ENCODE data around the gene WTAP.
"Not testable (repeated sequence)": the region's sequence is repeated elsewhere in the genome, so short reads cannot be mapped to it uniquely, and the experiment has no call there.

The WTAP gene

DNA sequence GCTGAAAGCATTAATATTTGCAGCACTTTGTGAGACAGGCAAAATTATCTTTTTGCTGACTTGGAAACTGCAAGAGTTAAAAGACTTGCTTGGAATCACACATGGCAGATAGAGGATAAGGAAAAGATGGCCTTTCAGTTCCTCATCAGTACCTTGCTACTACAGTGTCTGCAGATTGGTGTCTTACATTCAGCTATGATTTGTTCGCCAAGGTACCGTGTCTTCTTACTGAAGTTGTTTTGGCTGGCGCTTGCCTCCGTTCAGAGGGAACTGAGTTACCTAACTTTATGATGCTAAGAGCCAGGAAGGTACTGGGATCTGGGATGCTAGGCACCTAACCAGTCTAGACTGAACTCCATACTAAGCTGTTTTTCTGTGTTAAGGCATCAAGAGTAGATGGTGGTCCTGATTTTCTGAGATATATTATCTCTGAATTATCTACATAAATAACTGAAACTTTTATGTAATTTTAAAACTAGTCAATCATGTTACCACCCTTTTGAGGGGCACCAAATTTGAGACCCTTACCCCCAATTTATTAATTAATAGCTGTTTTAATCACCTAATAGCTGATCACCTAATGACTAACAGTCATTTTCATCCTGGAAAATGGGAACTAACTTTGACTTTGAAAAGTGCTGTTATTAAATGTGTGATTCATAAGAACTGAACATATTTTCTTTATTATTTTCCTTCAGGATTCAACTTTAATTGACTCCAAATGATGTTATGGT is 2.5 kb downstream of the WTAP start:
- no peak for DNase-seq

DNA sequence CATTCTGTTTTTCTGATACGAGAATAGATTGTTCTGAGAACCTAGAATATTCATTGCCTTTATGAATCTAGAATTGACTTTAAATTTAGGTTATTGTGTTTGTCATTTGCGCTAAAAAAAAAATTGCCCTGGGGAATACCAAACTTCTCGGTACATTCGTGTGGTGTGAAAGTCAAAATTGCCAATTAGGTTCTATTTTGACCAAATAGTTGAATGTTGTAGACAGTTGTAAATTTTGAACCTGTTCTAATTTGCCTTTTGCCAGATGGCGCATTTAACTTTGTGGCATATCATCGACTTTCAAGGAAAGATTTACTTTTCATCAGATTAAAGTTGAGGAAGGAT is 3.0 kb downstream of the WTAP start:
- DNase-seq: no peak

DNA sequence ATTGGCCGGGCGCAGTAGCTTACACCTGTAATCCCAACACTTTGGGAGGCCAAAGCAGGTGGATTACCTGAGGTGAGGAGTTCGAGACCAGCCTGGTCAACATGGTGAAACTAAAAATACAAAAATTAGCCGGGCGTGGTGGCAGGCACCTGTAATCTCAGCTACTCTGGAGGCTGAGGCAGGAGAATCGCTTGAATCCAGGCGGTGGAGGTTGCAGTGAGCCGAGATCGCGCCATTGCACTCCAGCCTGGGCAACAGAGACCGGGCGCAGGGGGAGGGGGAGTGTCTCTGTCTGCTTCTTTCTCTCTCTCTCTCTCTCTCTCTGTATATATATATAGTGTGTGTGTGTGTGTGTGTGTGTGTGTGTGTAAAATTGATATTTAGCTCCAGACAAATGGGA is 5.2 kb downstream of the WTAP start:
- not testable (repeated sequence) for DNase-seq

DNA sequence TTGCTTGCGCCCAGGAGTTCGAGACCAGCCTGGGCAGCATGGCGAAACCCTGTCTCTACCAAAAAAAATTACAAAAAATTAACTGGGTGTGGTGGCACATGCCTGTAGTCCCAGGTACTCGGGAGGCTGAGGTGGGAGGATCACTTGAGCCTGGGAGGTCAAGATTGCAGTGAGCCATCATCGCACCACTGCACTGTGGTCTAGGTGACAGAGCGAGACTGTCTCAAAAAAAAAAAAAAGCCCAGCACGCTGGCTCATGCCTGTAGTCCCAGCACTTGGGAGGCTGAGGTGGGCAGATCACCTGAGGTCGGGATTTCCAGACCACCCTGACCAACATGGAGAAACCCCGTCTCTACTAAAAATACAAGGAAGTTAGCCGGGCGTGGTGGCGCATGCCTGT is 6.1 kb downstream of the WTAP start:
- not testable (repeated sequence) for DNase-seq

DNA sequence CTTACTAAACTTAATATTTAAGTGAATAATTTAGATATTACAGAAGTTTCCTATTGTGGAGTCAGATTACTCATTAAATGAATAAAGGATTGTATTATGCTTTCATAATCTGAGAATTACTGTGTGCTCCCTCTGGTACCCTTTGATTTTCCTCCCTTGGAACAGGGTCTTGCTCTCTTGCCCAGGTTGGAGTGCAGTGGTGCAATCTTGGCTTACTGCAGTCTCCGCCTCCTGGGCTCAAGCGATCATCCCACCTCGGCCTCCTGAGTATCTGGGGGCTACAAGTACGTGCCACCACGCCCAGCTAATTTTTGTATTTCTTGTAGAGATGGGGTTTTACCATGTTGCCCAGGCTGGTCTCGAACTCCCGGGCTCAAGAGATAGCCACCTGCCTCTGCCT is 9.6 kb downstream of the WTAP start:
- DNase-seq: no peak

DNA sequence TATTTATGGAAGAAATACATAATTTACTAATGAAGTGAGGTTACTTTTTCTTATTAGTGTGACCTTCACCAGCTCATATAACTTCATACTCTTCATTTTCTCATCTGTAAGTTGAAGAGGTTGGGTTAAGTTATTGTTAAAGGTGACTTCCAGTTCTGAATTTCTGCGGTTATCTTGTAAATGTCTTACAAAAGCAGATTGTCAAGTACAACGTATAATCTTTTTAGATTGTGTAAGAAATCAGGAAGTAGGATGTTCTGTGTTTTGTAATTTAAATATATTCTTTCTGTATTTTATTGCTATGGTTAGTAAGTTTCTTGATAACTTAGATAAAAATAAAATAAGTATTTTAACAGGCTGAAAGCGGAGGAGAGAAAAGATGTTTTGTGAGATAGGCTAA is 12.0 kb downstream of the WTAP start:
- no peak for DNase-seq

DNA sequence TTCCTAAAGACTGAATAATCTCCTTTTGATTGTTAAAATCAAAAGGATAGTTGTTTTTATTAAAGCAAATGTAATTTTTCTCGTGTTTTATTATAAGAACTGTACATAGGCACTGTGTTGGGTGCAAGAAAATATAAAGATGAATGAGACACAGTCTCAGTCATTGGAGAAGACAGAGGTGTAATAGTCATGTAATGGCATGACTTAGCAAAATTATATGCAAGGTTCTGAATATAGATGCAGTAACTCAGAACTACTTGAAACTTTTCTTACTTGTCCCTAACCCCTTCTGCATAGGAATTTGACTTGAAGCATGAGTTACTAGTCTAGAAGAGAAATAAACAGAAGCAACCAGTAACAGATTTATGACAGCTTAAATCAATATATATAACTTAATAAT is 14.9 kb downstream of the WTAP start:
- DNase-seq: no peak

DNA sequence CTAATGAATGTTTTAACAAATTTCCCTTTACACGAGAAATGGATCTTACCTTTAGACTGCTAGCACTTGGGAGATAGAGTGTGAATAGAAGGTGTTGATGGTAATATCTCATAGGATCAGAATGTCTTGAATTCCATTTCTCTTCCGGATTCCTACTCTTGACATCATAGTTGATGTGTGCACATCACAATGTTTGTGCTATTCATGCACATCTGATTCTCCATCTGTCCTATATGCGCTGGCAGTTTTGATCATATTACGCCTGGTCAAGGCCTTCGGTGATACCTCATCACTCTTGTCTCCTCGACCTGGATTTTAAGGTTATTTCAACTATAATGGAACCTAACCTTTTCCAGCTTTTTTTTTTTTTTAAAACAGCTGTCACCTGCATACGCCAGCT is 17.8 kb downstream of the WTAP start:
- DNase-seq: no peak

DNA sequence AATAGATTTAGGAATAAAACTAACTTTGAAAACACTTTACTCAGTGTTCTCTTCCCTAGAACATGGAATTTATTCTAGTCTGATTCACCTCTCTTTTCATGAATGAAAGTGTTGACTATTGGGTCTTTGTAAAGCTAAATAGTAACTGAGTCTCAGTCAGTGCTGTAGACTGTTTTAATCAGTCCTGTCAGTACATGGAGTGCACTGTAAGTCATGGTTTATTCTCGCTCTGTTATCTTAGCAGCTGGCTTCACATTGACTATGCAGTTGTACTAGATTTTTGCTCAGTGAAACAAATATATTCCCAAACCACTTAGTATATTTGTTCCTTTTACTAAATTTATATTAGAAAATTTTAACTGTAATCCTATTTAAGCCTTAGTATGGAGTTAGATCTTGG is 19.5 kb downstream of the WTAP start:
- no peak for DNase-seq

DNA sequence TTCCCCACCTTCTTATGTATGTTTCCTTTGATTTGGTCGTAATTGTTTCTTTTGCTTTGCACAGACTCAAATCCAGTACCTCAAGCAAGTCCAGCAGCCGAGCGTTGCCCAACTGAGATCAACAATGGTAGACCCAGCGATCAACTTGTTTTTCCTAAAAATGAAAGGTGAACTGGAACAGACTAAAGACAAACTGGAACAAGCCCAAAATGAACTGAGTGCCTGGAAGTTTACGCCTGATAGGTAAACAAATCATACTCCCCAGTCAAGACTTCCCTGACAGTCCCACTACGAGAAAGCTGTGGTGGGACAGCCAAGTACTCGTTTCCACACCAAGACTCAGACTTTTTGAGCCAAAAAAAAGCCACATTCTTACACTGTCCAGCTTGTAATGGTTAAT is 20.8 kb downstream of the WTAP start:
- not testable (repeated sequence) for DNase-seq

DNA sequence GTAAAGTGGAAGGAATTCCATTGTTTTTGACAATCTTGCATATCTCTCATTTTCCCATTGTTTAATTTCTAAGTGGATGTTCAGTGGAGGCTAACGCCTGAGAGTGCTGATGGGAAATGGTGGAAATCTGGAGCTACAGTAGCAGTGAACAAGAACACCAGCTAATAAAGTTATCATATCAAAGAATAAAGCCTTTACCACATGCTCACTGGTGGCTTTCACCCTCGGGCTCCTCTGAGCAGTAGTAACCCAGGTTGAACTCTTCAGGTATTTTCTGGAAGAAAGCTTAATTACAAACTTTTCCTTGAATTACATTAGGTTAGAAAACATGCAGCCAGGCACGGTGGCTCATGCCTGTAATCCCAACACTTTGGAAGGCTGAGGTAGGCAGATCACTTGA is 24.1 kb downstream of the WTAP start:
- no peak for DNase-seq

DNA sequence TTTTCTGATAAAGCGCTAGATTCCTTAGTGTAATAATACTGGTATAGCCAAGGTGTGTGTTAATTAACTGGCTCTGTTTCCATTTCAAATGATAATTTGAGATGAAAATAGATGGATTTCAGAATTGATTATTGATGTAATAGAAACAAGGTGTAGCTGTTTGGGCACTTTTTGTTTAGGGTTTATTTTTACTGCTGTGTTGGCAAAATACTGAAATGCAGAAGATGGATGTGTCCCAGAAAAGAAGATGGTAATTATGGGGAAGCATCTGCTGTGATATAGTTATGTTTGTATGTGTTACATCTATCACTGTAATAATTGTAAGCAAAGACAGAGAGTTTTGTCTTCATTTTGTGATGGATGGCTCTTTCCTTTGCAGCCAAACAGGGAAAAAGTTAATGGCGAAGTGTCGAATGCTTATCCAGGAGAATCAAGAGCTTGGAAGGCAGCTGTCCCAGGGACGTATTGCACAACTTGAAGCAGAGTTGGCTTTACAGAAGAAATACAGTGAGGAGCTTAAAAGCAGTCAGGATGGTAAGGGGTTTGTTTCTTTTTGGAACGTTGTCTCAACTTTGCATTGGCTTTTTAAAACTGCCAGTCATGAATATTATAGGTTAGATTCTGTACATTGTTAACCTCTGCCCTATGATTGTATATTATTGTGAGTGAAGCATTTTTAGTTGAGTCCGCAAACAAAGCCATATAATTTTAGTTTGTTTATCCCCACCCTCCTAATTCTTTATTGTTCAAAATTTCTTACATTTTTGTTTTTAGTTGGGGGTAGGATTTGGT is 26.0 kb downstream of the WTAP start:
- no peak for DNase-seq

DNA sequence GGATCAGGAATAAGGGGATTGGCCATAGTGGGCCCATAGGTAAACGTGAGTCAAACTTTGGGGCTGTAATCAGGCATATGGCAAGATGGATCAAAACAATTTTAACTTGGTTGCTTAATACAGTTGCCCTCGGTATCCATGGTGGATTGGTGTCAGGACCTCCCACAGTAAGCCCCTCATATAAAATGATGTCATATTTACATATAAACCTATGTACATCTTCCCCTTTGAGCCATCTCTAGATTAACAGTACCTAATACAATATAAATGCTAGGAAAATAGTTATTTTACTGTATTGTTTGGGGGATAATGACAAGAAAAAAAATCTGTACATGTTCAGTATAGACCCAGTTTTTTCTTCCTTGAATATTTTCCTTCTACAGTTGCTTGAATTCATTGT is 27.1 kb downstream of the WTAP start:
- no peak for DNase-seq

DNA sequence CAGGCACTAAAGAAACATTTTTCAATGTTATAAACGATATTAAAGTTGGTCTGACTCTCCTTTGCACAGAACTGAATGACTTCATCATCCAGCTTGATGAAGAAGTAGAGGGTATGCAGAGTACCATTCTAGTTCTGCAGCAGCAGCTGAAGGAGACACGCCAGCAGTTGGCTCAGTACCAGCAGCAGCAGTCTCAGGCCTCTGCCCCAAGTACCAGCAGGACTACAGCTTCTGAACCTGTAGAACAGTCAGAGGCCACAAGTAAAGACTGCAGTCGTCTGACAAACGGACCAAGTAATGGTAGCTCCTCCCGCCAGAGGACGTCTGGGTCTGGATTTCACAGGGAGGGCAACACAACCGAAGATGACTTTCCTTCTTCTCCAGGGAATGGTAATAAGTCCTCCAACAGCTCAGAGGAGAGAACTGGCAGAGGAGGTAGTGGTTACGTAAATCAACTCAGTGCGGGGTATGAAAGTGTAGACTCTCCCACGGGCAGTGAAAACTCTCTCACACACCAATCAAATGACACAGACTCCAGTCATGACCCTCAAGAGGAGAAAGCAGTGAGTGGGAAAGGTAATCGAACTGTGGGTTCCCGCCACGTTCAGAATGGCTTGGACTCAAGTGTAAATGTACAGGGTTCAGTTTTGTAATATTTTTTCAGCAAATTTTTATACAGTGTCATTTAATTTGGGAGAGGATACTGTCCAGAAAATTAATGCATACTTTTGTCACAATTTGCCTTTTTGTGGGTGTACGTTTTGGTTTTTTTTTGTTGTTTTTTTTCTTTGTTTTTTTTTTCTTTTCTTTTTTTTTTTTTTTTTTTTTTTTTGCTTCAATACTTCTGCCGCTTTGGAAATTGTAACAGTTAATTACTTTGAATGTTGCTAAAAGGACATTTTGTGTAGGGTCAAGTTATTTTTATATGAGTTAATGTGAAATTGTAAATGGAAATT is 27.9 kb downstream of the WTAP start:
- no peak for DNase-seq

DNA sequence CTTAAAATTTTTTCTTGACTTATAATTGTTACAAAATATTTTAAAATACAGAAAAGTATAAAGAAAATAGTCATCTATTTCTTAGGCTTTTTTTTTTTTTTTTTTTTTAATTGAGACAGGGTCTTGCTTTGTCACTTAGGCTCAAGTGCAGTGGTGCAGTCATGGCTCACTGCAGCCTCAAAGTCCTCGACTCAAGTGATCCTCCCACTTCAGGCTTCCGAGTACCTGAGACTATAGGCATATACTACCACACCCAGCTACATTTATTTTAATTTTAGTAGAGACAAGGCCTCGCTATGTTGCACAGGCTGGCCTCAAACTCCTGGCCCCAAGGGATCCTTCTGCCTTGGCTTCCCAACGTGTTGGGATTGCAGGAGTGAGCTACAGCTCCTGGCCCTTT is 29.2 kb downstream of the WTAP start:
- no peak for DNase-seq

DNA sequence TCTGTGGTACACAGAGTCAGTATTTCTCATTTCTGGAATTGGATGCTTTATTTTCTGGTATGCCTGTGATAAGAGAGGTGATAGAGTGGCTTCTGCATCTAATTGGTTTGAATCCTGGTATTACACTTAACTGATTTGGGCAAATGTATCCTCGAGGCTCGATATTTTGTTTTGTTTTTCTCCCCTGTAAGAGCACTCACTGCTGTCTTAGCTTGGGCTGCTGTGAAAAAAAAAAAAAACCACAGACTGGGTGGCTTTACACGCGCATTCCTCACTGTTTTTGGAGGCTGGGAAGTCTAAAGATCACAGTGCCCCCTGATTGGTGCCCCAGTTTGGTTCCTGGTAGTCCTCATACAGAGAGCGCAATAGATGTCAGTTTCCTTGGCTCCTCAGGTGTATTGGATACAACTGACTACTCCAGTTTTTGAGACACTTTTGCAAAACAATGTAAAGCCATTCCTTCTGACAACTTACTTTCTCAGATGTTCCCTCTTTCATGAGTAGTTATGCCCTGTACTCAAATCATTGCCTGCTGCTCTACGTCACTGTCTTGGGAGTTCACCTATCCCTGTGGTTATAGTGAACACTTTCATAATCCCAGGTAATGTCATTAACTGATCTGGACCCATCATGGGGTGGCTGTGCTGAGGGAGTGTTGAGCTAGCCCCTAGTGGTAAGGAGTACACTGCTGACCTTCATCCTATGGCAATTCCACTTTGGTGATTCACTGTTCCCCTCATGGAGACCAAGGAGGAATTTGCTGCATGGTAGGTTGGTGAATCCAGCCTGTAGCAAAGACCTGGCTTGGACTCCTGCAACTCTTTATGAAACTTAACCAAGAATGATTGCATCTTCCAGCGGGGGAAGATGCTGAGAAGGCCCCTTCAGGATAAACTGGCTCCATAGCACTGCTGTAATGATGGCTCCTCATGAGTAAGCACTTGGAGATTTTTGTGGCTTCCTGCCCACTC is 31.0 kb downstream of the WTAP start:
- no peak for DNase-seq

DNA sequence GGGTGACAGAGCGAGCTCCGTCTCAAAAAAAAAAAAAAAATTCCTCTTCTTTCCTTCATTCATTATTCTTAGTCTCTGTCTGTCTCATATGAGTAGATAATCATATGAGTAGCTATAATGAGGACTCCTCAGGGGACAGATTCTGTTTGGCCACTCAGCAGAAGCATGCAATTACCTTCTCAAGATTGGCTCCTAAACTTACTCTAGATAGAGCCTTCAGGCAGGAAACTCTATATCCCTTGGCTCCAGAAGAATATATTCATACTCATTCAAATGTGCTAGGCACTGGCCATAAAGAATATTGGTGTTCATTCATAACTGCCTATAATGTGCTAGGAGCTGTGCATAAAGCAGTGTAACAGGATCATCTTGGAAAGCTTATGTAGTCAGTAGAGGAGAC is 32.3 kb downstream of the WTAP start:
- no peak for DNase-seq

DNA sequence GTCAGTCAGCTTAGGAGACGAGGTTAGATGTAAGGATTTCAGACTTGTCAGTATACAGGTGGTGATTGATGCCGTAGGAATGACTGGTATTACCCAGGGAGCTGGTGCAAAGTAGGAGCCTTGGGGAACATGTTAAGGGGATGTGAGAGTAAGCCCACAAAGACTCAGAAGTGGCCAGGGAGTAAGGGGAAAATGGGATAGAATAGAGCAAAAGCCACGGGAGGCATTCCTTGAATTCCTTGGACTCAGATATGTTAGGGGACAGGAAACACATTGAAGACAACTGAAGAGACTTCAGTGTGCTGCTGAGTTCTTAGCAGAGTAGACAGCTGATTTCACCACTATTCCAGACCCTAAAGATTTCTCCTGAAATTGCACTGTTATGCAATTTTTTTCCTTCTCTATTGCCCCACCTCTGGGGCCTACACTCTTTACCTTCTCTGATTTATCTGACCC is 33.3 kb downstream of the WTAP start:
- DNase-seq: no peak

DNA sequence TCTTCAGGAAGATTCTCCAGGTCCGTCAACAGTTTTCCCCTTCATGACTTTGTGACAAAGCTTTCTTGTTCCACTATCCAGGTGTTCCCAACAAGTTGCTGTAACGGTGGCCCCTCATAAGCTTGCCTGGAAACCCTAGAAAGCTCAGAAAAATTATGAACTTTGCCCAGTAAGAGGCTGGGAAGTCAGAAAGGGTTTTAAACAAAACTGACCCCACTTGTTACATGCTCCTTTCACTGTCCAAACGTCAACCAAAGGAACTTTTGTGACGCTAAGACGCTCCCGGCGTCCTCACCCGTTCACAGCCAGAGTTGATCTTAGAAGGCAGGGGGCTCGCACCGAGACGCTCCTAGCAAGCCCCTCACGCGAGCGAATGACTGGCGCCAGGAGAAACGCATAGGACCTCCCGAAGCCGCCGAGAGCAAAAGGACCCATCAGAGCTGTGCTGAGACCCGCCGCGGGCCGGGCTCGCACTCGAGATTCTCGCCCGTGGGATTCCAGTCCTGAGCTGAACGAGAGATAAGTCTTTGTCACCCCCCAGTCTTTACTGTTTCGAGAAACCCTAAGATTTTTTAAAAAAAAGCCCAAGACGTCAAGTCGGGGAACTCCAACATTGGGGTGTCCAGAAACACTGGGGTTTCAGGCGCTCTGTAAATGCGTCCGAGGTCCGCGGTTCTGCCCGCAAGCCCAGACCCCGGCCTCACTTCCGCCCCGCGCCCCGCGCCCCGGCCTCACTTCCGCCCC is 34.0 kb downstream of the WTAP start:
- no peak for DNase-seq

DNA sequence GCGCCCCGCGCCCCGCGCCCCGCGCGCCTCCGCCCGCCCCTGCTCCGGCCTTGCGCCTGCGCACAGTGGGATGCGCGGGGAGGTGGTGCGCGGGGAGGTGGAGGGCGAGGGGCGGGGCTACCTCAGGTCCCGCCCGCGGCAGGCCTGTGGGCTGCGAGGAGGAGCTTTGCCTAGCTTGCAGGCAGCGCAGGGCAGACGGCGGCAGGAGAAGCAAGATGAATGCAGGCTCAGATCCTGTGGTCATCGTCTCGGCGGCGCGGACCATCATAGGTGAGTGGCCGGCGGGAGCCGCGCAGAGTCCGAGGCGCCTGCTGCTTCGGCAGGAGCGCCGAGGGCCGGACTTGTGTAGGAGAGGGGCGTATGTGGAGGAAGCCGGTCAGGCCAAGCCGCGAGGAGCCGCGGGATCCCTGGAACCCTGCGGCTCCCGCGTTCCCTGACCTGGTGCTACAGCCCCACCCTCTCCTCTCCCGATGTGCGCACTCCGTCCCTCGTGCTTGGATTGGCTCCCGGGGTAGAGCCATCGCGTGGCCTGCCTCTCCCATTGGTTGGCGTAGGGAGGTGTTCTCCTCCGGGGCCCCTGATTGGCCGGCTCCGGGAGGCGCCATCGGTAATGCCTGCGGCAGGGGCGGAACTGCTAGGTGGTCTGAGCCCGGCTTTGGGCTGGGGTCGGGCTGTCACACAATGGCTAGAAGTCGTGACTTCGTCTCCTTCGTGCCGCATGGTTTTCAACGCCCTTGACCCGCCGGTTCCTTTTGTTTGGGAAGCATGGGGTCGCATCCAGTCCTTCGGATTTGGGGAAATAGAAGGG is 34.8 kb downstream of the WTAP start, which contains the start of gene ACAT2:
Gene ACAT2 (plus strand): TSS at position 173 of the 808 bp plus-strand sequence. CDS start 43 bp downstream, at position 216.
- DNase-seq: peak; percentile 94

All from CD4-positive, alpha-beta T cell treated with Interferon gamma for 1 hour (primary cell).